LNCAP (cell line): ENCODE results near the gene DCP2.

Experiments
- CTCF ChIP-seq: fragments of 450-650 bp; IDR thresholded peaks from 2 replicates; pipeline ENCODE4 v1.5.1; 2017; ENCODE audit warnings: mild to moderate bottlenecking

The DCP2 gene

GRCh38 chr5:113053511-113053995, 77.0 kb downstream of the DCP2 start:
- no peak for TF ChIP-seq CTCF

GRCh38 chr5:113054899-113055298, 78.3 kb downstream of the DCP2 start:
- no peak for TF ChIP-seq CTCF

- TF ChIP-seq CTCF = no peak
These were observed 80.4 kb downstream of the DCP2 start for GRCh38 chr5:113056988-113057387.

DNA sequence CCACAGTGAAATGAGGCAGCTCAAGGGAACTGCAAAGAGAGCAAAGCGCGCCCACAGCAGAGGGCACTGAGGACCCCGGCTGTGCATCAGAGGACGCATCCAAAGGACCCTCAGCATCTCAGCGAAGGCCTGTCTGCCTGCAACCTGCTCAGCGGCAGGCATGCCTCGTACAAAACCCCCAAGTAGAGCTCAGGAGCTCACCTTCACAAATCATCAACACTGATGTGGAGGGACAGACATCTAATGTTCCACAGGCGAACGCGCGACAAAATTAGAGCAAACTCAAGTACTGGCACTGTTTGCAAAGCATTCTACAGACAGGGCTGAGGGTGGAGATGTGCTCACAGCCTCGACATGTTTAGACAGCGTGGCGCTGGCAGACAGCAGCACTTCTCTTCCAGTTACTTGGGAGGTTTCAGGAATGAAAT, 81.0 kb downstream of the DCP2 start:
- no peak for TF ChIP-seq CTCF

DNA sequence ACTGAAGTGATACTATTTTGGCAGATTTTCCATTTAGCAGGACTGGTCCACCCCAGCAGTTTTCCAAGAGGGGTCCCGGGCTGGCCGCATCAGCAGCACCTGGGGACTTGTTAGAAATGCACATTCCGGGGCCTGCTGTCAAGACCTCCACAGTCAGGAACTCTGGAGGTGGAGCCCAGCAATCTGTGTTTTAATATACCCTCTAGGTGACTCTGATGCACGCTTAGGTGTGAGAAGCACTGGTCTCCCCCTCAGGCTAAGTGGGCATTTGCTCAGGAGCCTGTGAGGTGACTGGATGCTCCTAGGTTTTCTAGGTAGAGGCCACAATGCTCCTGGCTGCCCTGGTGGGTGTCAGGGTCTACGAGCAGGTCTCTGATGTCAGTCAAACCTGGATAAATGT, 81.7 kb downstream of the DCP2 start:
- TF ChIP-seq CTCF = no peak

- no peak for TF ChIP-seq CTCF
These were observed 82.2 kb downstream of the DCP2 start for GRCh38 chr5:113058706-113059226.

DNA sequence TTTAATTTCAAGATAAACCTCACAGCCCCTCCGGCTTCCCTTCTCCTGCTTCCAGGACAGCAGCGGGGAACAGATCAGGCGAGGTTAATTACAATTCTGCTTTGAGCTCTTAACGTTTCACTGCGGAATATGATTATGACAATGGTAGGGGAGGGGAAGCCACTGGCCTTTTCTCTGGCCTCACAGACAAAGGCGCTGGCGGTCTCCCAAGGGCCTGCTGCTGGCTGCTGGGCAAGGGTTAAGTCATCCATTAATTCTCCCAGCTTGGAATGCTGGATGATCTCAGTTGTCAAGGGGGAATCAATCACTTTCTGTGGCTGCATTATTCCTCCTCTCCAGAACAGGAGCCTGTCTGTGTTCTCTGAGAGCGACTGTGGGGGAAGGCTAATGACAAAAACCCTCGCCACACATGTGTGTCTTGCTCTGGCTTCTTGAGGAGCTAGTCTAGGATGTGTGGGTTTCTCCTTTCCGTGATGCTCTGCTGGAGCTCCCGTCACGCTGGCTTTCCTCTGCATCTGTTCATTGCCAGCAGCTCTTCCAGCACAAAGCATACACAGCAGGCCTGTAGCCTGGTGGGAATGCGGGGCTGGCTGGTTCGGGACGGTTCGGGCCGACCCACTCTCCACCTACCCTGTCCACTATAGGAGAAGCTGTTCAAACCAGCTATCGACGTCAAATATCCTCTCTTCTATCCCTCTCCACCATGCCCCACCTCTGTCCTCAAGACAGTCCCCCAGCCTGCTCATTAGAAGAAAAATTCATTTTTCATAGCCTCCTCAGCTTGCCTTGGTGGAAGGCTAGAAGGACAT, 82.8 kb downstream of the DCP2 start:
- TF ChIP-seq CTCF = no peak
